Heart left ventricle (tissue), 16 donors: ENCODE data around the gene LHFPL2. TPM values are rescaled to one million over a fixed set of nuclear protein-coding genes. Genes with fewer than 3 reads are reported as not detected.

Experiments
- ATAC-seq, 4 donors: fragments of 200-7000 bp; cut with Tn5 transposase; one replicate each; pipeline ENCODE4 v1.9.1; 2020 to 2022; ENCODE audit warnings: moderate library complexity in 4 of 4, mild to moderate bottlenecking in 3 of 4, moderate number of reproducible peaks in 1 of 4
- DNase-seq, 5 donors: peaks; one replicate each; pipeline ENCODE4 v3.0.0-alpha.2; 2020
- H3K27ac ChIP-seq, 12 donors: fragments of 200-600 bp; sonication (generic) in 4 of 12; one replicate each; pipeline versions ENCODE4 v1.5.0 to v1.8.0; 2016 to 2022; ENCODE audit warnings: mild to moderate bottlenecking in 2 of 12
- H3K27me3 ChIP-seq, 9 donors: fragments of 200-600 bp; sonication (generic) in 2 of 9; one replicate each; pipeline versions ENCODE4 v1.5.1 to v1.8.0; 2016 to 2022; ENCODE audit warnings: mild to moderate bottlenecking in 3 of 9
- H3K36me3 ChIP-seq, 9 donors: fragments of 200-600 bp; sonication (generic) in 2 of 9; one replicate each; pipeline versions ENCODE4 v1.5.0 to v1.8.0; 2018 to 2022; ENCODE audit warnings: mild to moderate bottlenecking in 2 of 9
- H3K4me1 ChIP-seq, 12 donors: fragments of 200-600 bp; sonication (generic) in 4 of 12; one replicate each; pipeline versions ENCODE4 v1.5.0 to v1.8.0; 2016 to 2022; ENCODE audit warnings: mild to moderate bottlenecking in 3 of 12
- H3K4me3 ChIP-seq, 12 donors: fragments of 200-600 bp; sonication (generic) in 4 of 12; one replicate each; pipeline versions ENCODE4 v1.5.0 to v1.8.0; 2017 to 2022; ENCODE audit warnings: mild to moderate bottlenecking in 9 of 12, moderate library complexity in 4 of 12
- H3K9me3 ChIP-seq, 12 donors: fragments of 200-600 bp; sonication (generic) in 4 of 12; one replicate each; pipeline versions ENCODE4 v1.5.0 to v1.8.0; 2016 to 2022; ENCODE audit warnings: mild to moderate bottlenecking in 1 of 12
- POLR2A ChIP-seq, 2 donors: fragments of 450-650 bp; IDR thresholded peaks; one replicate each; pipeline ENCODE4 v1.6.1; 2017; ENCODE audit warnings: antibody characterized with exemption in 2 of 2, mild to moderate bottlenecking in 2 of 2, moderate library complexity in 2 of 2
- WGBS, 4 donors: extraction: QIAGEN DNeasy Blood & Tissue Kit in 2 of 4; methylation state at CpG; one replicate each; pipeline versions ENCODE4 v1.1.5 to v1.1.7; 2013 to 2018; 5-methylcytosine and 5-hydroxymethylcytosine counted together
- intact Hi-C, 10 donors: fragments of 100-400 bp; cut with DNase I; formaldehyde crosslinking; loops; one replicate each; pipeline versions ENCODE4 v1.11.1 to v1.14.2; 2022
- polyA plus RNA-seq, 2 donors: library from polyadenylated mRNA; stranded (reverse); fragments of 200-250 nt; gene quantifications; one replicate each; pipeline ENCODE4 v1.2.3, GENCODE V29; 2013
- total RNA-seq, 9 donors: library from RNA; depleted of rRNA in 2 of 9; stranded (reverse); fragments of >200 nt in 2 of 9; fragmentation: NEBNext Ultra II Directional in 3 of 9; extraction: Animal tissue kit (Norgen Biotek cat#: 25700) in 3 of 9; gene quantifications; one replicate each; pipeline versions ENCODE4 v1.1.0 to v1.2.4, GENCODE V29; 2016 to 2023
- TF ChIP-seq, protein P1 (sequence below), 12 donors: fragments of 200-600 bp; sonication (generic) in 4 of 12; IDR thresholded peaks; one replicate each; pipeline versions ENCODE4 v1.5.0 to v1.8.0; 2018 to 2022; ENCODE audit warnings: antibody characterized with exemption in 12 of 12, mild to moderate bottlenecking in 5 of 12
- donor health status: ischemic (EF 13 %, LVEDD 7.1; RV severe dilation, severe dysfunction).
- donor health status: healthy with polysubstance abuse.
- donor health status: DM: no; HTN: yes; CAD: no.
- donor health status: DM: no; HTN: no; CAD: no.
- donor health status: ischemic (EF 25% LVEDD 6.9; RV normal size, moderate dysfunction).
- donor health status: ischemic (EF 25% LVEDD 5.7; RV mildly dilated, moderate dysfunction).
- donor health status: healthy.
- donor health status: DM: yes; HTN: yes; CAD: no.
- donor health status: ischemic (EF 35%, LVEDD 5.7; RV mildly dilated, moderate dysfunction).
- donor health status: nonischemic (EF 11% LVEDD 7.7; RV severe dilation, severe dysfunction).
- donor health status: DM: yes; HTN: yes; CAD: no.
- donor health status: PGD.
- donor health status: ischemic (EF 29% LVEDD 5.4; RV normal size, mild dysfunction).
- donor health status: nonischemic (EF 23%, LVEDD 6.1; RV moderate dilation, normal function).

Gene LHFPL2
- total and polyA plus RNA-seq, 11 donors = 1.8 to 35.6 (median 10.1) TPM

DNA sequence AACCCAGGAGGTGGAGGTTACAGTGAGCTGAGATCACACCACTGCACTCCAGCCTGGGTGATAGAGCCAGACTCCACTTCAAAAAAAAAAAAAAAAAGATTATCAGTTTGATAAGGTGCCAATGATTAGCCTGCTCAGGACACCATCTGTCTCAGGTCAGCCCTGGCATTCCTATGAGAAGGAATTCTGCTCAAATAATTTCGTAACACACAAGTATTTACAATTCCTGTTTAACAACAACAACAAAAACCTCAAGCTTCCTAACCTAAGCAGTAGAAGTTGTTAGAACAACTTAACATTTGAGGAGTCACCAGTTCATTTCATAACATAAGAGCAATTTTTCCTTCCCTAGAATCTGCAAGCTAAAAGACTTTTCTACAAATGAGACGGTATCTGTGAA lies 85.0 kb downstream of the LHFPL2 start:
- TF ChIP-seq, protein P1, sequence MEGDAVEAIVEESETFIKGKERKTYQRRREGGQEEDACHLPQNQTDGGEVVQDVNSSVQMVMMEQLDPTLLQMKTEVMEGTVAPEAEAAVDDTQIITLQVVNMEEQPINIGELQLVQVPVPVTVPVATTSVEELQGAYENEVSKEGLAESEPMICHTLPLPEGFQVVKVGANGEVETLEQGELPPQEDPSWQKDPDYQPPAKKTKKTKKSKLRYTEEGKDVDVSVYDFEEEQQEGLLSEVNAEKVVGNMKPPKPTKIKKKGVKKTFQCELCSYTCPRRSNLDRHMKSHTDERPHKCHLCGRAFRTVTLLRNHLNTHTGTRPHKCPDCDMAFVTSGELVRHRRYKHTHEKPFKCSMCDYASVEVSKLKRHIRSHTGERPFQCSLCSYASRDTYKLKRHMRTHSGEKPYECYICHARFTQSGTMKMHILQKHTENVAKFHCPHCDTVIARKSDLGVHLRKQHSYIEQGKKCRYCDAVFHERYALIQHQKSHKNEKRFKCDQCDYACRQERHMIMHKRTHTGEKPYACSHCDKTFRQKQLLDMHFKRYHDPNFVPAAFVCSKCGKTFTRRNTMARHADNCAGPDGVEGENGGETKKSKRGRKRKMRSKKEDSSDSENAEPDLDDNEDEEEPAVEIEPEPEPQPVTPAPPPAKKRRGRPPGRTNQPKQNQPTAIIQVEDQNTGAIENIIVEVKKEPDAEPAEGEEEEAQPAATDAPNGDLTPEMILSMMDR (IDR thresholded peaks at IDR 0.05) = no peak
- no peak for TF ChIP-seq POLR2A (IDR thresholded peaks at IDR 0.05)
- no peak overlapping the region for H3K4me3 ChIP-seq
- DNase-seq (no peak), ATAC-seq (no peak)
- 52 to 100% (median 73%) methylated on average over 2 of the region's 2 CpGs for WGBS, 4 donors
- H3K4me1 ChIP-seq = peaks cover 0 to 21% (median 6%) of the 10 kb centered on the region in 12 donors
- H3K36me3 ChIP-seq = peaks cover 0 to 10% (median 3%) of the 10 kb centered on the region in 9 donors
- peaks cover 0 to 11% (median 0%) of the 10 kb centered on the region in 12 donors for H3K9me3 ChIP-seq
- intact Hi-C loops = no loop called here
- no peaks in the 10 kb centered on the region for H3K27me3 ChIP-seq
- no peak overlapping the region for H3K27ac ChIP-seq

DNA sequence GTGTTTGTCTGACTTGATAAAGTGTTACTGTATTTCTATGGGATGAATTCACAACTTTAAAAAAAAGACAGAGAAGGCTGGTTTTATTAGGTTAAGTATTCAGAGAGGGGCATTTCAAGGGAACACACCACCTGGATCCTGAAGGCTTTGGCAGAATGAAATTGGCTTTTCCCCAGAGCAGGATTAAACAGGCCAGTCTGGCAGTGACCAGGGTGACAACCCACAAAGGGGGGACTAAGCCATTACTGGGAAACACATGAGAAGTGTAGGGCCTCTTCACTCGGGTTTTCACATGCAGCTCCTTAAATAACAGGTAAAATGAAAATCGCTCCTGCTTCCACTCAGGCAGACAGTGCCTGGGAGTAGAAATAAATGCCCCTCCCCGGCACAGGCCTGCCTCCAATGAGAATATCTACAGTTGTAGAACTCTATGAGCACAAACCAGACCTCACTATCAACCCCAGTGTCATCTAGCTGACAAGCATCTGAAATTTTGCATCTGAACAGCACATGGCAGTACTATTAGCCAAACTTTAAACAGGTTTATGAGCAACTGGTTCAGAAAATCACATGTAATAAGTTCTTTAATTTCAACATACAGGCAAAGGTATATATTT lies 85.8 kb downstream of the LHFPL2 start:
- 84 to 95% (median 86%) methylated on average over 3 of the region's 3 CpGs for WGBS, 4 donors
- H3K9me3 ChIP-seq = peaks cover 0 to 11% (median 0%) of the 10 kb centered on the region in 12 donors
- no peak overlapping the region for H3K4me3 ChIP-seq
- intact Hi-C loops = no loop called here
- peaks cover 0 to 13% (median 1%) of the 10 kb centered on the region in 12 donors for H3K4me1 ChIP-seq
- H3K27ac ChIP-seq = no peak overlapping the region
- no peak for DNase-seq
- no peaks in the 10 kb centered on the region for H3K27me3 ChIP-seq
- ATAC-seq = no peak
- peaks cover 0 to 10% (median 3%) of the 10 kb centered on the region in 9 donors for H3K36me3 ChIP-seq
- TF ChIP-seq, protein P1 (IDR thresholded peaks at IDR 0.05) = no peak
- no peak for TF ChIP-seq POLR2A (IDR thresholded peaks at IDR 0.05)

DNA sequence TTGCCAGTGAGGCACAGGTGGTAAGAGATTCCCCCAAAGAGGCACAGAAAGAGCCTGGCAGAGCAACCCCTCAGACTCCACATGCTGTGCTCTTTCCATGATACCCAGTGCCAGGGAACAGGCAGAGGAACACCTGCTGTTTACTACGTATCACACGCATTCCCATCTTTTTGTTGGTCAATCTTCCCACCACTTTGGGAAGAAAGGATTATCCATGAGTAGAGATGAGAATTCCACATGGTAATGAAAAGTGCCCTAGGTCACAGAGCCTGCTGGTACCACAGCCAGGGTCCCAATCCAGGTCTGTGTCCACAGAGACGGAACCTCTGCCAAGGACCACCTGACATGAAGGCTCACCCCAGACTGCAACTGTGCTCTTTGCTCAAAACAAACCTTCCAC lies 86.6 kb downstream of the LHFPL2 start:
- Histone ChIP-seq H3K4me3 (no peak overlapping the region), H3K27ac (no peak overlapping the region), H3K36me3 (peaks cover 0 to 10% (median 3%) of the 10 kb centered on the region in 9 donors), H3K4me1 (peaks cover 0 to 11% (median 0%) of the 10 kb centered on the region in 12 donors), H3K27me3 (no peaks in the 10 kb centered on the region), H3K9me3 (peaks cover 0 to 11% (median 0%) of the 10 kb centered on the region in 12 donors)
- TF ChIP-seq, protein P1 (IDR thresholded peaks at IDR 0.05) = no peak
- no peak for TF ChIP-seq POLR2A (IDR thresholded peaks at IDR 0.05)
- DNase-seq (no peak), ATAC-seq (no peak)
- intact Hi-C loops = no loop called here
- 96 to 98% (median 98%) methylated on average over 3 of the region's 3 CpGs for WGBS, 4 donors

DNA sequence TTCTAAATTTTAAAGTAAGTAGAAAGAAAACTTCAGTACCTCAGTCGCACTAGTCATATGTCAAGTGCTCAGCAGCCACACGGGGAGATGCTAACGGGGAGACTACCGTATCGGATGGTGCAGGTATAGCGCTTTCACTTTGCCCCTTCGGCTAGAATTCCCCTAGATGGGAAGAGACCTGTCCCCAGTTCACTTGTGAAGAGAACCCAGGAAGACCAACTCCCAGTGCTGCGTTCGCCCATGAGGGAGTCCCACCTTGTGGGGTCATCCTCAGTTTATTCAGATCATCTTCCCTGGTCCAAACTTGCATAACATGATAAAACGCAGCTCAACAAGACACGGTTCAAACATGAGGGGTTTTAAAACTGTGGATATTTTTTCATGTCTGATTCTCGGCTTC lies 87.3 kb downstream of the LHFPL2 start:
- peaks cover 0 to 10% (median 3%) of the 10 kb centered on the region in 9 donors for H3K36me3 ChIP-seq
- H3K4me3 ChIP-seq = no peak overlapping the region
- ATAC-seq = no peak
- intact Hi-C loops = no loop called here
- H3K27ac ChIP-seq = no peak overlapping the region
- H3K9me3 ChIP-seq = peaks cover 0 to 11% (median 0%) of the 10 kb centered on the region in 12 donors
- H3K27me3 ChIP-seq = no peaks in the 10 kb centered on the region
- no peak for DNase-seq
- TF ChIP-seq, protein P1 (IDR thresholded peaks at IDR 0.05) = no peak
- TF ChIP-seq POLR2A (IDR thresholded peaks at IDR 0.05) = no peak
- peaks cover 0 to 7% (median 0%) of the 10 kb centered on the region in 12 donors for H3K4me1 ChIP-seq
- WGBS, 4 donors = 96 to 98% (median 97%) methylated on average over 12 of the region's 12 CpGs
